Measurements from ENCODE around the gene SLC1A2. TPM values are rescaled to one million over a fixed set of nuclear protein-coding genes. Genes with fewer than 3 reads are reported as not detected.

Gene SLC1A2
- polyA plus RNA-seq, 4 donors = 0.15 to 0.18 TPM; not detected in 2

DNA sequence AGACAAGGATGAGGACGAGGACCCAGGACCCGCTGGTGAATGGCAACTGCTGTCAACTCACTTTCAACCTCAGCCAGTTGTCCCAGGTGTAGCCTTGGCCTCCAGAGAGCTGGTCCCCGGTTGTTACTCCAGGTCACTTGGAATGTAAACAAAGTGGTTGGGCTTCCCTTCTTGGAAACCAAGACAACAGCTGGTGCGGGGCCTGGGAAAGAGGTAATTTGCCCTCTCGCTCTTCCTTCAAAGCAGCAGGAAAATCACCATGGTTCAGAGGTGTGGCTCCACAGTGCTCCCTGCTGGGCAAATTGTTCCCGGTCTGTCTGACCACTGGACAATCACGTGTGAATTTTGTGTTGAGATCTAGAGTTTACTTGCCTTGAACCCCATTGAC is 15.0 kb downstream of the SLC1A2 start:
- H3K27ac ChIP-seq (ENCODE audit: low read depth in 1 of 3, low read length in 2 of 3) = no peak overlapping the region
- no peaks in the 10 kb centered on the region for H3K9me3 ChIP-seq (ENCODE audit: control insufficient read depth in 2 of 2, insufficient read depth in 1 of 2, low read depth in 1 of 2, low read length in 1 of 2)
- H3K4me3 ChIP-seq (ENCODE audit: low read depth in 1 of 3, low read length in 3 of 3) = no peak overlapping the region
- 34 to 48% (median 46%) methylated on average over 7 of the region's 7 CpGs for WGBS, 3 donors
- no peaks in the 10 kb centered on the region for H3K27me3 ChIP-seq (ENCODE audit: control insufficient read depth in 3 of 3, insufficient read depth in 3 of 3, low read length in 3 of 3)
- no peaks in the 10 kb centered on the region for H3K36me3 ChIP-seq (ENCODE audit: control insufficient read depth in 3 of 3, insufficient read depth in 2 of 3, low read depth in 1 of 3, low read length in 3 of 3)
- H3K4me1 ChIP-seq (ENCODE audit: control insufficient read depth in 3 of 3, insufficient read depth in 2 of 3, low read depth in 1 of 3, low read length in 2 of 3) = peaks cover 0 to 2% (median 0%) of the 10 kb centered on the region in 3 donors
- FAIRE-seq (no peak), DNase-seq (peak; percentile 27 to 47)

DNA sequence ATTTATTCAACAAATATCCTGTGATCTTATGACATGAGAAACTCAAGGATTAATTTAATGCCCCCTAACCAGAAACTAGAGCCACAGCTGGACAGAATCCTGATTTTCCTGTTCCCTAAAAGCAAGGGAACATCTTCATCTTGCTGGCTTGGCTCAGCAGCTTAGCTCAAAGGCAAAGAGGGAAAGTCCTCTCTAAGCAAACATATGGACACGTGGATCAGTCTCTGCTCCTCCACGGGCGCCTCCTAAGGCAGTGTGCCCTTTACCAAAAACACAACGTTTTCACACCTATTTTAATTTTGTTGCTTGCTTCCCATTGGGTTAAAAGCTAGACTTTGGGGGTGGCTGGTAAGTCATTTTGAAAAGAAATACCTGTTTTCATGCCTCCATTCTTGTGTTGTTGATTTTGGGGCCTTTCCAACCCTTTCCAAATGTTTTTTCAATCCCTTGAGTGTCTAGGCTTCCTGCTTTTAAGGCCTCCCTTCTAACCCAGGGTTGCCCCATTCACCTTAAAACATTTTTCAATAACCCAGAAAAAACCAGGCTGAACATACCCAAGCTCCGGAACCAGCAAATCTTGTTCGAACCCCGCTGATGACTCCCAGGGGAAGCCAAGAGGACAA is 15.5 kb downstream of the SLC1A2 start:
- FAIRE-seq = no peak
- H3K4me3 ChIP-seq (ENCODE audit: low read depth in 1 of 3, low read length in 3 of 3) = no peak overlapping the region
- WGBS, 3 donors = 83 to 87% (median 86%) methylated on average over 7 of the region's 7 CpGs

DNA sequence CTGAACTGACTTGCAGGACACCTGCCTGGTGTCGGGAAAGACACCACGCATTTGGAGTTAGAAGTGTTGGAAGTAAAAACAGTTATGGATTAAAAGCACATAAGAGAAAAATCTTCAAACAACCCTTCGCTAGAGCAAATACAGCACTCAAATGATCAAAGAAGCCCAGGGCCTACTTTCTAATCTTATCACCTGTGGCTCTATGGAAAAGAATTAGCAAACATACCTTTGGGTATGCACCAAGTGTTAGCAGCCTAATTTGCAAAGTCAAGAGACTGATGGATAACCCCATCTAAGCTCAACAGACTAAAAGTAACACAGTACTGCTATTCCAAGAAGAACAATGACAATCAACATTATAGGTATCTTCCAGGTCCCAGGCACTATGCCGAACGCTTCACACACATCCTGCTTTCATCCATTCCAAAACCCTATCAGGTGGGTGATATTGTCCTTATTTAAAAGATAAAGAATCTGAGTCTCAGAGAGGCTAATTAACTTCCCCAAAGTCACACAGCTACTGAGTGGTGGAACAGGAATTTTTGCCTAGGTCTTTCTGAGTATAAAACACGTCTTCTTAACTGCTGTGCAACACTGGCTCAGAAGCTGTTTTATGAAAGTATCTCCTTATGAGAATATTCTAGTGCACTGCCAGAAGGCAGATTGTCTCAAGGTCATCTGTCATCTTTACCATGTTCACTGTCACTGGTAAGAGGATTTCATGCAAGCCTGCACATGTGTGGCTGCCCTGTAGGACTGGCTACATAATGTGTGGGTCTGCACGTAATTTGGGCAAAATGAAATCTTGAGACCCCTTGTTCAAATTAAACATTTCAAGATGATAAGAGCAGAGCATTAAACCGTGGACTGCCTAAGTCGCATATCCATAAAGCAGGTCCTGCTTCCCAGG is 16.4 kb downstream of the SLC1A2 start:
- Histone ChIP-seq H3K4me3 (ENCODE audit: low read depth in 1 of 3, low read length in 3 of 3) (no peak overlapping the region), H3K27ac (ENCODE audit: low read depth in 1 of 3, low read length in 2 of 3) (no peak overlapping the region), H3K27me3 (ENCODE audit: control insufficient read depth in 3 of 3, insufficient read depth in 3 of 3, low read length in 3 of 3) (no peaks in the 10 kb centered on the region), H3K36me3 (ENCODE audit: control insufficient read depth in 3 of 3, insufficient read depth in 2 of 3, low read depth in 1 of 3, low read length in 3 of 3) (no peaks in the 10 kb centered on the region), H3K4me1 (ENCODE audit: control insufficient read depth in 3 of 3, insufficient read depth in 2 of 3, low read depth in 1 of 3, low read length in 2 of 3) (peaks cover 0 to 2% (median 0%) of the 10 kb centered on the region in 3 donors), H3K9me3 (ENCODE audit: control insufficient read depth in 2 of 2, insufficient read depth in 1 of 2, low read depth in 1 of 2, low read length in 1 of 2) (no peaks in the 10 kb centered on the region)
- DNase-seq (no peak), FAIRE-seq (no peak)
- WGBS, 3 donors = 62 to 80% (median 68%) methylated on average over 9 of the region's 9 CpGs

More for the DNA sequence above, 15.5 kb downstream of the SLC1A2 start:
- peaks cover 0 to 2% (median 0%) of the 10 kb centered on the region in 3 donors for H3K4me1 ChIP-seq (ENCODE audit: control insufficient read depth in 3 of 3, insufficient read depth in 2 of 3, low read depth in 1 of 3, low read length in 2 of 3)
- no peaks in the 10 kb centered on the region for H3K27me3 ChIP-seq (ENCODE audit: control insufficient read depth in 3 of 3, insufficient read depth in 3 of 3, low read length in 3 of 3)
- no peaks in the 10 kb centered on the region for H3K9me3 ChIP-seq (ENCODE audit: control insufficient read depth in 2 of 2, insufficient read depth in 1 of 2, low read depth in 1 of 2, low read length in 1 of 2)
- no peak overlapping the region for H3K27ac ChIP-seq (ENCODE audit: low read depth in 1 of 3, low read length in 2 of 3)
- DNase-seq = no peak
- H3K36me3 ChIP-seq (ENCODE audit: control insufficient read depth in 3 of 3, insufficient read depth in 2 of 3, low read depth in 1 of 3, low read length in 3 of 3) = no peaks in the 10 kb centered on the region

DNA sequence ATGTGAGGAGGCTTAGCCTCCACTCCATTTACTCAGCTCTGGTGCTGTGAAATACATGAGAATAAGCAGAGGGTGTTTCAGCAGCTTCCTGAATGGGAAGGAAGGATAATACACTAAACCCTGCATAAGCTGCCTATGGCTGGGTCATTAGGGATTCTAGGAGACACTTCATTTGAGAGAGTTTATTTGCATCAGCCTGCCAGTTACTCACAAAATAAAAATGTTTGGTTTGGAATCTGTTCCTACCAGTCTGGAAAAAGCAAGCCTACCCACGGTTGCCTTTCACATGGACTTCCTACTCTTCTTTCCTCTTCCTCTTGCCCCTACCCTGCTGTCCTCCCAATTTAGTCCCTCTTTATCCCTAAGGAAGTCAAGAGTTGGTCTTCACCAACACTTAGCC is 20.5 kb downstream of the SLC1A2 start:
- Histone ChIP-seq H3K4me3 (ENCODE audit: low read depth in 1 of 3, low read length in 3 of 3) (no peak overlapping the region), H3K9me3 (ENCODE audit: control insufficient read depth in 2 of 2, insufficient read depth in 1 of 2, low read depth in 1 of 2, low read length in 1 of 2) (no peaks in the 10 kb centered on the region), H3K27me3 (ENCODE audit: control insufficient read depth in 3 of 3, insufficient read depth in 3 of 3, low read length in 3 of 3) (no peaks in the 10 kb centered on the region), H3K27ac (ENCODE audit: low read depth in 1 of 3, low read length in 2 of 3) (no peak overlapping the region), H3K4me1 (ENCODE audit: control insufficient read depth in 3 of 3, insufficient read depth in 2 of 3, low read depth in 1 of 3, low read length in 2 of 3) (peaks cover 0 to 2% (median 0%) of the 10 kb centered on the region in 3 donors), H3K36me3 (ENCODE audit: control insufficient read depth in 3 of 3, insufficient read depth in 2 of 3, low read depth in 1 of 3, low read length in 3 of 3) (no peaks in the 10 kb centered on the region)
- FAIRE-seq (no peak), DNase-seq (no peak)
- 53 to 82% (median 59%) methylated on average over 1 of the region's 1 CpG for WGBS, 3 donors

DNA sequence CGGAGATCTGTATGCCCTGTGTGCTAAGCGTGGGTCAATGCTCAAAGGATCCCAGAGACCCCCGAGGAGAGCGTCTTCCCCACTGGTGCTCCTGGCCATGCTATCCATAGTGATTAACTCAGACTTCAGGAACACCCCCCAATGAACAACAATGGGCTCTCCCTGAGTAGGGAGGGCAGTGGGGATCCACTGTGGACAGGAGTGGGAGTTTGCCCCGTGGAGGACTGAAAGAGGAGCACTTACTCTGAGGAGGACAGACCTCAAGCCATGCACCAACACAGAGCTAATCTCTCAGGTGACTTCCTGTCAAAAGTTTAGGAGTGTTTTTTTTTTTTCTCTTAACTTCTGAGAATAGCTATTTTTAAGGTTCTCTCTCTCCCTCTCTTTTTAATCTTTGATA is 24.4 kb downstream of the SLC1A2 start:
- DNase-seq (no peak), FAIRE-seq (no peak)
- Histone ChIP-seq H3K4me1 (ENCODE audit: control insufficient read depth in 3 of 3, insufficient read depth in 2 of 3, low read depth in 1 of 3, low read length in 2 of 3) (no peaks in the 10 kb centered on the region), H3K9me3 (ENCODE audit: control insufficient read depth in 2 of 2, insufficient read depth in 1 of 2, low read depth in 1 of 2, low read length in 1 of 2) (no peaks in the 10 kb centered on the region), H3K4me3 (ENCODE audit: low read depth in 1 of 3, low read length in 3 of 3) (no peak overlapping the region), H3K27me3 (ENCODE audit: control insufficient read depth in 3 of 3, insufficient read depth in 3 of 3, low read length in 3 of 3) (peaks cover 0 to 4% (median 0%) of the 10 kb centered on the region in 3 donors), H3K27ac (ENCODE audit: low read depth in 1 of 3, low read length in 2 of 3) (no peak overlapping the region), H3K36me3 (ENCODE audit: control insufficient read depth in 3 of 3, insufficient read depth in 2 of 3, low read depth in 1 of 3, low read length in 3 of 3) (no peaks in the 10 kb centered on the region)
- WGBS, 3 donors = 90 to 91% (median 90%) methylated on average over 5 of the region's 5 CpGs

DNA sequence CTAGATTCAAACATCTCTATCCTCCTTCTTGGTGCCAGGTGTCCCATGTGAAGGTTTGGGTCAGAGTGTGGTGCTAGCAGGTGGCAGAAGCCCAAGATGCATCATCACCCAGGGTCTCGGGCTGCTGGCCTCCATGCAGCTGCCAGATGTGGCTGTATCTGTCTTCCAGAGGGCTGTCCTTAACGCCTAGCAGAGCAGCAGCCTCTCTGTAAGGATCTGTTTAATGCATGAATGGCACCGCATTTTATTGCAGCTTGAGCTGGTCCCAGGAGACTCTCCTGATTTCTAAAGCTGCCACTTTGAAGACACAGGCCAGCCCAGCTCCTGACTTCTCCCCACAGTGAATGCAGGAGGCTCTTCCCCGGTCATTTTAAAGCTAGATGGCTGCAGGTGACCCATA is 26.3 kb downstream of the SLC1A2 start:
- H3K9me3 ChIP-seq (ENCODE audit: control insufficient read depth in 2 of 2, insufficient read depth in 1 of 2, low read depth in 1 of 2, low read length in 1 of 2) = no peaks in the 10 kb centered on the region
- no peak overlapping the region for H3K27ac ChIP-seq (ENCODE audit: low read depth in 1 of 3, low read length in 2 of 3)
- no peak overlapping the region for H3K4me3 ChIP-seq (ENCODE audit: low read depth in 1 of 3, low read length in 3 of 3)
- WGBS, 3 donors = 62 to 70% (median 63%) methylated on average over 4 of the region's 4 CpGs
- DNase-seq (no peak), FAIRE-seq (no peak)
- H3K27me3 ChIP-seq (ENCODE audit: control insufficient read depth in 3 of 3, insufficient read depth in 3 of 3, low read length in 3 of 3) = peaks cover 0 to 4% (median 0%) of the 10 kb centered on the region in 3 donors
- no peaks in the 10 kb centered on the region for H3K36me3 ChIP-seq (ENCODE audit: control insufficient read depth in 3 of 3, insufficient read depth in 2 of 3, low read depth in 1 of 3, low read length in 3 of 3)
- no peaks in the 10 kb centered on the region for H3K4me1 ChIP-seq (ENCODE audit: control insufficient read depth in 3 of 3, insufficient read depth in 2 of 3, low read depth in 1 of 3, low read length in 2 of 3)

DNA sequence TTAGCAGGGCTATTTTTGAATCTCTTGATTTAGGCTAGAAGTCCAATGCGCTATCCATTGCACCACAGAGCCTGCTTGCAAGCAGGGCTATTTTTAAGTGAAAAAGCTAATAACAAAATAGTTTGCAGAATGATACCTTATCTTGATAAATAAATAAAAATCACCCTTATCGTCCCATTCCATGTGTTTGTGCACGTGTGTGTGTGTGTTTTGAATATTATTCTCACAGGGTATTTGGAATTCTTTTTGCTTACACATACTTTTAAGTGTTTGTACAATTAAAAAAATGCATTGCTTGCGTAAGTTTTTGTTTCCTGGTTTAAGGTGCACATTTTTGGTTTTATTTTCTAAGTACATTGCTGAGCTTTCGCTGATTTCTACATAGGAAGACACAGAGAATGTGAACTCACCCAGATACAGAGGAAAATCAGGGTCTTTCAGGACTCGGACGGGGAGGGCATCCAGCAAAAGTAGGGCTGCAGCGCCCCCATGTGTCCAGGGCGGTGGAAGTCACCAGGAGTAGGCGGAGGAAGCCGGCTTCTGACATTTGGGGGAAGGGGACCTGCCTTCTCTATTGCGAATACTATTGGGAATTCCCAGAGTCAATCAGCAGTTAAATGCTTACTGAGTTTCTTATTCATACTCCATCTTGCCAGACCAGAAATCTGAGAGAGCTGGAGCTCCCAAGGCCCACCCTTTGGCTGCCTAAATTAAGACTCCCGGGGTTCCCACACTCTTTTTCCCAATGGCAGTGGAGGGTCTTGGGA is 27.3 kb downstream of the SLC1A2 start:
- DNase-seq (peak; percentile 63 to 72), FAIRE-seq (no peak)
- Histone ChIP-seq H3K27me3 (ENCODE audit: control insufficient read depth in 3 of 3, insufficient read depth in 3 of 3, low read length in 3 of 3) (peaks cover 0 to 4% (median 0%) of the 10 kb centered on the region in 3 donors), H3K4me3 (ENCODE audit: low read depth in 1 of 3, low read length in 3 of 3) (no peak overlapping the region), H3K4me1 (ENCODE audit: control insufficient read depth in 3 of 3, insufficient read depth in 2 of 3, low read depth in 1 of 3, low read length in 2 of 3) (no peaks in the 10 kb centered on the region), H3K9me3 (ENCODE audit: control insufficient read depth in 2 of 2, insufficient read depth in 1 of 2, low read depth in 1 of 2, low read length in 1 of 2) (no peaks in the 10 kb centered on the region), H3K27ac (ENCODE audit: low read depth in 1 of 3, low read length in 2 of 3) (no peak overlapping the region), H3K36me3 (ENCODE audit: control insufficient read depth in 3 of 3, insufficient read depth in 2 of 3, low read depth in 1 of 3, low read length in 3 of 3) (no peaks in the 10 kb centered on the region)
- 16 to 22% (median 18%) methylated on average over 13 of the region's 13 CpGs for WGBS, 3 donors
